DOHH2 (cell line): ENCODE data around the gene KDM6B.

ENCODE experiments used
- CTCF ChIP-seq: fragments of 200-600 bp; sonication (generic); IDR thresholded peaks from one replicate; pipeline ENCODE4 v1.5.1; 2014; ENCODE audit warnings: antibody characterized with exemption, mild to moderate bottlenecking, low read depth, low read length; ENCODE audit not compliant: poor library complexity, severe bottlenecking
- EZH2phosphoT487 ChIP-seq: fragments of 200-600 bp; sonication (generic); IDR thresholded peaks from 2 replicates; pipeline ENCODE4 v1.6.1; 2017; ENCODE audit warnings: borderline replicate concordance, mild to moderate bottlenecking, antibody characterized with exemption, low read length, moderate library complexity, mixed read lengths

- TF ChIP-seq CTCF (no peak), EZH2phosphoT487 (no peak)
Measured at GRCh38 chr17:7864995-7865650, 31.1 kb downstream of the KDM6B start.
